Nephron (organoid): Measurements from ENCODE around the gene CSNK1A1.
"Not testable (repeated sequence)": the region's sequence is repeated elsewhere in the genome, so short reads cannot be mapped to it uniquely, and the experiment has no call there.

Experiments
- H3K27ac Mint-ChIP-seq, 3 experiments: 2 replicates each; pipeline ENCODE4 v1.8.0; 2020; ENCODE audit warnings: mixed read lengths in 3 of 3, mild to moderate bottlenecking in 2 of 3, moderate library complexity in 1 of 3
- H3K27me3 Mint-ChIP-seq: 2 replicates; pipeline ENCODE4 v1.8.0; 2021; ENCODE audit warnings: low read depth, mild to moderate bottlenecking, moderate library complexity, mixed read lengths
- H3K36me3 Mint-ChIP-seq: 2 replicates; pipeline ENCODE4 v1.8.0; 2020; ENCODE audit warnings: low read depth, mixed read lengths
- H3K4me1 Mint-ChIP-seq: 2 replicates; pipeline ENCODE4 v1.8.0; 2020; ENCODE audit warnings: mixed read lengths
- H3K4me3 Mint-ChIP-seq, 3 experiments: 2 replicates each; pipeline ENCODE4 v1.8.0; 2020; ENCODE audit warnings: mild to moderate bottlenecking in 3 of 3, mixed read lengths in 3 of 3, moderate library complexity in 2 of 3
- H3K9me3 Mint-ChIP-seq: 2 replicates; pipeline ENCODE4 v1.8.0; 2020; ENCODE audit warnings: mixed read lengths
- TF ChIP-seq, protein P1 (sequence below), 3 experiments: fragments of 200-600 bp; sonication (generic); IDR thresholded peaks; one replicate each; pipeline ENCODE4 v1.5.0; 2021; ENCODE audit warnings: antibody characterized with exemption in 3 of 3; ENCODE audit not compliant: unreplicated experiment in 3 of 3

CSNK1A1 gene

DNA sequence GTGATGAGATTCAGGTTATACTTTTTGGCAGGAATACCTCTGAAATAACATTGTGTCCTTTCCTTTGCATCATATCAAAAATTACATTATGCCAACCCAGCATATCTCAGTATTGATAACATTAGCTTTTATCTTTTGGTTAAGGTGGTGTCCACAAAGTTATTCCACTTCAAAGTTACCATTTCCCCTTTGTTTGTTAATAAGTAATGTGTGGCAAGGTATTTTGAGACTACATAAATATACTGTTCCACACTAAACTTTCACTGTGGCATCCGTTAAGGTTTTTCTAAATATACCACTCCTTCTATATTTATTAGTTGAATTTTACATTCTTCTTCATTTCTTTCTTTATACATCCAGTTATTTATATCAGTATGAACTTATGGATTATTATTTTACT, 16.0 kb upstream of the CSNK1A1 start:
- Mint-ChIP-seq H3K9me3 (no peaks in the 10 kb centered on the region), H3K27ac (no peak overlapping the region), H3K27me3 (no peaks in the 10 kb centered on the region), H3K4me3 (no peak overlapping the region), H3K4me1 (peaks cover 11% of the 10 kb centered on the region), H3K36me3 (no peaks in the 10 kb centered on the region)
- TF ChIP-seq, protein P1, sequence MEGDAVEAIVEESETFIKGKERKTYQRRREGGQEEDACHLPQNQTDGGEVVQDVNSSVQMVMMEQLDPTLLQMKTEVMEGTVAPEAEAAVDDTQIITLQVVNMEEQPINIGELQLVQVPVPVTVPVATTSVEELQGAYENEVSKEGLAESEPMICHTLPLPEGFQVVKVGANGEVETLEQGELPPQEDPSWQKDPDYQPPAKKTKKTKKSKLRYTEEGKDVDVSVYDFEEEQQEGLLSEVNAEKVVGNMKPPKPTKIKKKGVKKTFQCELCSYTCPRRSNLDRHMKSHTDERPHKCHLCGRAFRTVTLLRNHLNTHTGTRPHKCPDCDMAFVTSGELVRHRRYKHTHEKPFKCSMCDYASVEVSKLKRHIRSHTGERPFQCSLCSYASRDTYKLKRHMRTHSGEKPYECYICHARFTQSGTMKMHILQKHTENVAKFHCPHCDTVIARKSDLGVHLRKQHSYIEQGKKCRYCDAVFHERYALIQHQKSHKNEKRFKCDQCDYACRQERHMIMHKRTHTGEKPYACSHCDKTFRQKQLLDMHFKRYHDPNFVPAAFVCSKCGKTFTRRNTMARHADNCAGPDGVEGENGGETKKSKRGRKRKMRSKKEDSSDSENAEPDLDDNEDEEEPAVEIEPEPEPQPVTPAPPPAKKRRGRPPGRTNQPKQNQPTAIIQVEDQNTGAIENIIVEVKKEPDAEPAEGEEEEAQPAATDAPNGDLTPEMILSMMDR (IDR thresholded peaks at IDR 0.05; ENCODE audit: unreplicated experiment in 3 of 3) = no peak

DNA sequence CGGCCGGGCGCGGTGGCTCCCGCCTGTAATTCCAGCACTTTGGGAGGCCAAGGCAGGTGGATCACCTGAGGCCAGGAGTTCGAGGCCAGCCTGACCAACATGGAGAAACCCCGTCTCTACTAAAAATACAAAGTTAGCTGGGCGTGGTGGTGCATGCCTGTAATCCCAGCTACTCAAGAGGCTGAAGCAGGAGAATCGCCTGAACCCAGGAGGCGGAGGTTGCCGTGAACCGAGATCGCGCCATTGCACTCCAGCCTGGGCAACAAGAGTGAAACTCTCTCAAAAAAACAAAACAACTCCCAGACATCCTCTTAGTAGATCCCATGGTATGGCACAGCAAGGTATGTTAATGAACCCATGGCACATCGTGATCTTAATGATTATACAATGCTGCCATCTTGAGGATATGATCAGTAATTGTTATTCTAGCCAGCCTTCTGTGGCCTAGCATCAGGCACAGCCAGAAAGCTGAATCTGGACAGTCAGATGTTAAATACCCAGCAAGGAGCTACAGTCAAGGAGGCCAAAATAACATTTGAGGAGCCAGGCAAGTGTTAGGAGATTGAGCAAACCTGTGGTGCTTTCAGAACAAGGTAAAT, 13.4 kb upstream of the CSNK1A1 start:
- TF ChIP-seq, protein P1 (IDR thresholded peaks at IDR 0.05; ENCODE audit: unreplicated experiment in 3 of 3) = peak; percentile 59 to 71 (median 65)
- peaks cover 20% of the 10 kb centered on the region for H3K4me1 Mint-ChIP-seq

DNA sequence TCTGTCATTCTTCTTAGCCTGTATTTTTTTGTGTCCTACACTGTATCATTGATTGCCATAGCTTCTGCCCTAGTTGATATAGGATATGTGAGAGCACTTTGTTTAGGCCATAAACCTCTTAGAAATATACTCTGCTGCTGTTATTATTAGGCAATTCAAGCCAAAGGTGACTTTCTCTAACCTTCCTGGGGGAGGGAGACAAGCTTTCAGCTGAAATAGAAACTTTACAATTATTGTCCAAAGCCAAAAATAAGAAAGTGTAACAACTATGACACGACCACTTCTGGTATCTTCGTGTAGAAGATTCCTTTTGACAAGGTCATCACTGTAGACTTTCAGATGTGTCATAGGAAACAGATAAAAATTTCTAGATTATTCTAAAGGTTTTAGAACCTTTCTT, 12.2 kb upstream of the CSNK1A1 start:
- Mint-ChIP-seq H3K4me1 (peaks cover 20% of the 10 kb centered on the region), H3K27me3 (no peaks in the 10 kb centered on the region), H3K27ac (peak overlapping the region; percentile 62 to 80 (median 70)), H3K36me3 (no peaks in the 10 kb centered on the region), H3K4me3 (no peak overlapping the region), H3K9me3 (no peaks in the 10 kb centered on the region)
- TF ChIP-seq, protein P1 (IDR thresholded peaks at IDR 0.05; ENCODE audit: unreplicated experiment in 3 of 3) = no peak

More for the DNA sequence above, 13.4 kb upstream of the CSNK1A1 start:
- H3K36me3 Mint-ChIP-seq, H3K27me3 Mint-ChIP-seq, H3K4me3 Mint-ChIP-seq, H3K9me3 Mint-ChIP-seq: not testable (repeated sequence)
- H3K27ac Mint-ChIP-seq = peak overlapping the region; percentile 2 to 19 (median 9)

DNA sequence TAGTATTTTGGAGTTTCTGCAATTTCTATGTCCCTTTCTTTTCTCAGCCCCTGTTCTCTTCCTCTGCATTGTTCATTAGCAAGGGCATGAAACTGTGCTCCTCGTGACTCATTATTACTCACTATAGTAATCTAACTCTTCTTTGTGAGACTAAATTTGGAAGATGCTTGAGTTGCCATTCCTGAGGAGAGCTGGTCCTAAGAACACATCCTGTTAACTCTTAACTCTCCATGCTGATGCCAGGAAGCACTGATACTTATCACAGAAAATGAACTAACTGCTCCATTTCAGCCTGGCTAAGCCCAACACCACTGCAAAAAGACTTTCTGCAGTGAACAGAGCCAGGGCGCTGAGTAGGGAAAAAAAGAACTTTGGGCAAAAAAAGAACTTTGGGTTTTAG, 10.6 kb upstream of the CSNK1A1 start:
- H3K27ac Mint-ChIP-seq = peak overlapping the region; percentile 78 to 92 (median 88)
- no peaks in the 10 kb centered on the region for H3K9me3 Mint-ChIP-seq
- H3K36me3 Mint-ChIP-seq = no peaks in the 10 kb centered on the region
- H3K27me3 Mint-ChIP-seq = no peaks in the 10 kb centered on the region
- TF ChIP-seq, protein P1 (IDR thresholded peaks at IDR 0.05; ENCODE audit: unreplicated experiment in 3 of 3) = no peak
- H3K4me1 Mint-ChIP-seq = peaks cover 20% of the 10 kb centered on the region
- no peak overlapping the region for H3K4me3 Mint-ChIP-seq

DNA sequence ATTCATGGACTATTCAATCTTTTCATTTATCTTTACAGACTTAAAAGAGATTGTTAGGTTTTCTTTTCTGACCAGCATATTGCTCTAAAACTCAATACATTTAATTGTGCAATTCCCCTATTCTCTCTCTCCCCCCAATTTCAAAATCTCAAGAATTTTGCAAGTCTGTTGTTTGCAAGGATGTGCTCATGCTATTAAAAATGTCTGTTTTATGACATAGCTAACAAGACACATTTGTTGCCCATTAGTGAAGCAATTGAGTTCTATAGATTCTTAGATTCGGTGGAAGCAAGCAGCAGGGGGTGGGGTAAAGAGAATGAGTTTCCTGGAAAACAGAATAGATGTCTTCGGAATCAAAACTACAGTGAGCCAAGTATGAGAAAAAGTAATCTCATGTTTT, 8.5 kb upstream of the CSNK1A1 start:
- H3K9me3 Mint-ChIP-seq = no peaks in the 10 kb centered on the region
- peak overlapping the region in 2 of 3 experiments; percentile 24 to 27 for H3K27ac Mint-ChIP-seq
- H3K27me3 Mint-ChIP-seq = no peaks in the 10 kb centered on the region
- H3K4me1 Mint-ChIP-seq = peaks cover 20% of the 10 kb centered on the region
- H3K4me3 Mint-ChIP-seq = no peak overlapping the region
- TF ChIP-seq, protein P1 (IDR thresholded peaks at IDR 0.05; ENCODE audit: unreplicated experiment in 3 of 3) = no peak
- H3K36me3 Mint-ChIP-seq = no peaks in the 10 kb centered on the region

DNA sequence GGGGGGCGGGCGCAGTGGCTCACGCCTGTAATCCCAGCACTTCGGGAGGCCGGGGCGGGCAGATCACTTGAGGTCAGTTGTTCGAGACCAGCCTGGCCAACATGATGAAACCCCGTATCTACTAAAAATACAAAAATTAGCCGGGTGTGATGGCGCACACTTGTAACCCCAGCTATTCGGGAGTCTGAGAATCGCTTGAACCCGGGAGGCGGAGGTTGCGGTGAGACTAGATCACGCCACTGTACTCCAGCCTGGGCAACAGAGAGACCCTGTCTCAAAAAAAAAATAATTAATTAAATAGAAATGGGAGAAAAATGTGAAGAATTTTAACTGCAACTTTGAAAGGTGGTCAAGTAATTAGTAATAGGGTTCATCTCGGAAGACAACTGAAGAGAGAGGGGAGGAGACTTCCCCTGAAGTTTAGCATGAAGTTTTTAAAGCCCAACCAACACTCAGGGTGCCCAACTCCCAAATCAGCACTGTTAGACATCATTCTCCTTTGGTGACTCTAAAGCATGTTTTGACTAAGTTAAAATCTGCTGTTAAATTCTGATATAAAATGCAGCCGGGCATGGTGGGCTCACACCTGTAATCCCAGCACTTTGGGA, 1.4 kb upstream of the CSNK1A1 start:
- no peak overlapping the region for H3K27ac Mint-ChIP-seq
- TF ChIP-seq, protein P1 (IDR thresholded peaks at IDR 0.05; ENCODE audit: unreplicated experiment in 3 of 3) = no peak
- H3K9me3 Mint-ChIP-seq = no peaks in the 10 kb centered on the region
- peaks cover 20% of the 10 kb centered on the region for H3K36me3 Mint-ChIP-seq
- peaks cover 15% of the 10 kb centered on the region for H3K4me1 Mint-ChIP-seq
- H3K27me3 Mint-ChIP-seq = peaks cover 3% of the 10 kb centered on the region
- peak overlapping the region; percentile 19 to 44 (median 43) for H3K4me3 Mint-ChIP-seq
